GM20000 (cell line): Measurements from ENCODE around the gene ADM5.

ENCODE experiments used
- DNase-seq: peaks from one replicate; pipeline ENCODE4 v3.0.0; 2012; ENCODE audit warnings: low spot score
- TF ChIP-seq, protein P1 (sequence below): IDR thresholded peaks from 2 replicates; pipeline ENCODE4 v1.5.1; 2012; ENCODE audit warnings: mild to moderate bottlenecking, control low read depth; ENCODE audit errors: extremely low read depth, missing control alignments

ADM5 gene

GRCh38 chr19:49696115-49696514 lies 6.7 kb downstream of the ADM5 start:
- DNase-seq, result no peak

DNA sequence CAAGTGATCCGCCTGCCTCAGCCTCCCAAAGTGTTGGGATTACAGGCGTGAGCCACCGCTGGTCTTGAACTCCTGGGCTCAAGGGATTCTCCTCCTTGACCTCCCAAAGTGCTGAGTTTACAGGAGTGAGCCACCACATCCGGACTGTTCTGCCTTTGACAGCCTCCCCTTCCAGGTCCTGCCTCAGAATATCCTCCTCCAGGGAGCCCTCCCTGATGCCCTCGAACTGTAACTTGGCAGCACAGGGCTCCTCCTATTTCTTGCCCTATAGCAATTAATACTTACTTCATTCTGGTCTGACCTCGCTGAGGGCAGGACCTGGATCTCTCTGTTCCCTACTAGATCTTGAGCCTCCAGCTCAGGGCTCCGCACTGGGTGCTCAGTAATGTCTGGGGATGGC lies 7.5 kb downstream of the ADM5 start:
- no peak for DNase-seq
- TF ChIP-seq, protein P1, sequence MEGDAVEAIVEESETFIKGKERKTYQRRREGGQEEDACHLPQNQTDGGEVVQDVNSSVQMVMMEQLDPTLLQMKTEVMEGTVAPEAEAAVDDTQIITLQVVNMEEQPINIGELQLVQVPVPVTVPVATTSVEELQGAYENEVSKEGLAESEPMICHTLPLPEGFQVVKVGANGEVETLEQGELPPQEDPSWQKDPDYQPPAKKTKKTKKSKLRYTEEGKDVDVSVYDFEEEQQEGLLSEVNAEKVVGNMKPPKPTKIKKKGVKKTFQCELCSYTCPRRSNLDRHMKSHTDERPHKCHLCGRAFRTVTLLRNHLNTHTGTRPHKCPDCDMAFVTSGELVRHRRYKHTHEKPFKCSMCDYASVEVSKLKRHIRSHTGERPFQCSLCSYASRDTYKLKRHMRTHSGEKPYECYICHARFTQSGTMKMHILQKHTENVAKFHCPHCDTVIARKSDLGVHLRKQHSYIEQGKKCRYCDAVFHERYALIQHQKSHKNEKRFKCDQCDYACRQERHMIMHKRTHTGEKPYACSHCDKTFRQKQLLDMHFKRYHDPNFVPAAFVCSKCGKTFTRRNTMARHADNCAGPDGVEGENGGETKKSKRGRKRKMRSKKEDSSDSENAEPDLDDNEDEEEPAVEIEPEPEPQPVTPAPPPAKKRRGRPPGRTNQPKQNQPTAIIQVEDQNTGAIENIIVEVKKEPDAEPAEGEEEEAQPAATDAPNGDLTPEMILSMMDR, result no peak

More at GRCh38 chr19:49696115-49696514, 6.7 kb downstream of the ADM5 start:
- TF ChIP-seq, protein P1, result no peak

DNA sequence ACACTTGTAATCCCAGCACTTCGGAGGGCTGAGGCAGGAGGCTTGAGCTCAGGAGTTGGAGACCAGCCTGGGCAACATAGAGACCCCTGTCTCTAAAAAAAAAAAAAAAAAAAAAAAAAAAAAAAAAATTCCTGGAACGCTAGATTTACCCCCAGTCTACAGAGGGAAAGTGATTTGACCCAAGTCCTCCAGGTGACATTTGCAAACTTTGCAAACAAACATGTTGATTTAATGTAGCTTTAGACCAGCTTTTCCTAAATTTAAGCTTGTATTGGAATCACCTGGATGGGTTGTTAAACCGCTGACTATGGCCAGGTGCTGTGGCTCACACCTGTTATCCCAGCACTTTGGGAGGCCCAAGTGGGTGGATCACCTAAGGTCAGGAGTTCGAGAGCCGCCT lies 10.0 kb downstream of the ADM5 start:
- TF ChIP-seq, protein P1, result no peak
- DNase-seq, result no peak

- TF ChIP-seq, protein P1, result no peak
- DNase-seq, result no peak
These were observed 11.2 kb downstream of the ADM5 start for GRCh38 chr19:49700563-49700962.

DNA sequence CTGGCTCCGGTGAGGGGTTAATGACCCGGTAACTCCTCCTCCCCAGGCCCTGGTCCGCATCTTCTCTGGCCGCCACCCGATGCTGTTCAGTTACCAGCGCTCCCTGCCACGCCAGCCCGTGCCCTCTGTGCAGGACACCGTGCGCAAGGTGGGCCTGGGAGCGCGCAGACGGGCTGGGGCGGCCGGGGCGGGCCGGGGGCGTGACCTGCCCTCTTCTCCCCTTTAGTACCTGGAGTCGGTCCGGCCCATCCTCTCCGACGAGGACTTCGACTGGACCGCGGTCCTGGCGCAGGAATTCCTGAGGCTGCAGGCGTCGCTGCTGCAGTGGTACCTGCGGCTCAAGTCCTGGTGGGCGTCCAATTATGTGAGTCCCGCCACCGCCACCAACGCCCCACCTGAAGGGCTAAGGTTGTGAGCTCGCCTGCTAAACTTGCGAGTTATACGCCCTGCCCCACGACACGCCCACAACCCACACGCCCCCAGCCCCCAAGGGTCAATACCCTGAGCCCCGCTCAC lies 11.9 kb downstream of the ADM5 start:
- TF ChIP-seq, protein P1, result no peak
- no peak for DNase-seq

DNA sequence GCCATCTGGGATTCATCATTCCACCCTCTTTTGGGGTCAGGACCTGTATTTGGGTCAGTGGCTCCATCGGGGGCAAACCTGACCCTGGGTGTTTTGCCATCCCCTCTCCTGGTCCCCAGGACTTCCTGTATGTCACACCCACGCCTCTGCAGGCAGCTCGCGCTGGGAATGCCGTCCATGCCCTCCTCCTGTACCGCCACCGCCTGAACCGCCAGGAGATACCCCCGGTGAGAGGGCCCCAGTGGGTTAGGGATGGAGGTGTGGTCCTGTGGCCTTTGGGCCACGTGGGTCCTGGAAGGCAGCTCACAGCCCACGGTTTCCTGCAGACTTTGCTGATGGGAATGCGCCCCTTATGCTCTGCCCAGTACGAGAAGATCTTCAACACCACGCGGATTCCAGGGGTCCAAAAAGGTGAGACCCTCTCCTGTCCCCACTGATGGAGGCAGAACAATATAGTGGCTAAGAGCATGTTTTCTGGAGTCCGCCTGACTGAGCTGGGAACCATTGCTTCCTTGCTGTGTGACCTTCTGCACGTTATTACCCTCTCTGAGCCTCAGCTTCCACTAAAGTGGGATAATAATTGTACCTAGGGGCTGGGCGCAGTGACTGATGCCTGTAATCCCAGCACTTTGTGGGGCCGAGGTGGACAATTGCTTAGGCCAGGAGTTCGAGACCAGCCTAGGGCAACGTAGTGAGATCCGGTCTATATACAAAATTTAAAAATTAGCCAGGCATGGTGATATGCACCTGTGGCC lies 15.7 kb downstream of the ADM5 start:
- no peak for DNase-seq

GRCh38 chr19:49705919-49706318 lies 16.5 kb downstream of the ADM5 start:
- TF ChIP-seq, protein P1, result no peak
- no peak for DNase-seq

More for the DNA sequence above, 15.7 kb downstream of the ADM5 start:
- TF ChIP-seq, protein P1, result no peak
